ENCODE measurements around the gene ZNF850.
"Not testable (repeated sequence)": the region's sequence is repeated elsewhere in the genome, so short reads cannot be mapped to it uniquely, and the experiment has no call there.

Gene ZNF850

GRCh38 chr19:36796714-36796992 lies 24.0 kb upstream of the ZNF850 start:
- peak overlapping the region; percentile 85 for H3K4me3 ChIP-seq (ENCODE audit: low read depth, low read length)

GRCh38 chr19:36791420-36792141 lies 19.0 kb upstream of the ZNF850 start:
- DNase-seq (ENCODE audit: low read depth); H3K4me3 ChIP-seq (ENCODE audit: low read depth, low read length); in situ Hi-C loops (cut with HindIII; ENCODE audit: low sequenced_read_pairs): not testable (repeated sequence)

More at GRCh38 chr19:36796714-36796992, 24.0 kb upstream of the ZNF850 start:
- DNase-seq (ENCODE audit: low read depth) = no peak
- in situ Hi-C loops (cut with HindIII; ENCODE audit: low sequenced_read_pairs) = no loop called here
- no peak for TF ChIP-seq CTCF (IDR thresholded peaks at IDR 0.05; ENCODE audit: low read depth, low read length, missing control alignments)

- no peak for DNase-seq (ENCODE audit: low read depth)
- TF ChIP-seq CTCF (IDR thresholded peaks at IDR 0.05; ENCODE audit: low read depth, low read length, missing control alignments) = no peak
- in situ Hi-C loops (cut with HindIII; ENCODE audit: low sequenced_read_pairs) = no loop called here
- peak overlapping the region; percentile 19 for H3K4me3 ChIP-seq (ENCODE audit: low read depth, low read length)
Measured at GRCh38 chr19:36775768-36776167, 3.2 kb upstream of the ZNF850 start.

GRCh38 chr19:36773223-36773579 lies 594 bp upstream of the ZNF850 start:
- DNase-seq (ENCODE audit: low read depth) = no peak
- peak overlapping the region; percentile 70 for H3K4me3 ChIP-seq (ENCODE audit: low read depth, low read length)
- in situ Hi-C loops (cut with HindIII; ENCODE audit: low sequenced_read_pairs) = no loop called here
- no peak for TF ChIP-seq CTCF (IDR thresholded peaks at IDR 0.05; ENCODE audit: low read depth, low read length, missing control alignments)

GRCh38 chr19:36771261-36772231 lies 1.1 kb downstream of the ZNF850 start:
- in situ Hi-C loops (cut with HindIII; ENCODE audit: low sequenced_read_pairs) = no loop called here
- DNase-seq (ENCODE audit: low read depth) = peak; percentile 59
- H3K4me3 ChIP-seq (ENCODE audit: low read depth, low read length) = peak overlapping the region; percentile 70
- no peak for TF ChIP-seq CTCF (IDR thresholded peaks at IDR 0.05; ENCODE audit: low read depth, low read length, missing control alignments)

GRCh38 chr19:36750066-36750691 lies 22.4 kb downstream of the ZNF850 start:
- no peak for TF ChIP-seq CTCF (IDR thresholded peaks at IDR 0.05; ENCODE audit: low read depth, low read length, missing control alignments)
- no peak overlapping the region for H3K4me3 ChIP-seq (ENCODE audit: low read depth, low read length)
- DNase-seq (ENCODE audit: low read depth) = no peak
- in situ Hi-C loops (cut with HindIII; ENCODE audit: low sequenced_read_pairs) = loop anchor here (5.0 kb wide), 1 partner anchor 77 kb away; no protein-coding TSS in a partner anchor

- DNase-seq (ENCODE audit: low read depth); H3K4me3 ChIP-seq (ENCODE audit: low read depth, low read length): not testable (repeated sequence)
- in situ Hi-C loops (cut with HindIII; ENCODE audit: low sequenced_read_pairs) = loop anchor here (5.0 kb wide), 1 partner anchor 78 kb away; no protein-coding TSS in a partner anchor
Measured at GRCh38 chr19:36749613-36750012, 23.0 kb downstream of the ZNF850 start.
